ENCODE results near the gene LSAMP. TPM values are rescaled to one million over a fixed set of nuclear protein-coding genes. Genes with fewer than 3 reads are reported as not detected.

The LSAMP gene
- total and polyA plus RNA-seq, 2 of the 8 experiments (the other 6 are each of a cell fraction or from before 2014, with no cell fraction given), result 1.8 to 5.7 TPM

DNA sequence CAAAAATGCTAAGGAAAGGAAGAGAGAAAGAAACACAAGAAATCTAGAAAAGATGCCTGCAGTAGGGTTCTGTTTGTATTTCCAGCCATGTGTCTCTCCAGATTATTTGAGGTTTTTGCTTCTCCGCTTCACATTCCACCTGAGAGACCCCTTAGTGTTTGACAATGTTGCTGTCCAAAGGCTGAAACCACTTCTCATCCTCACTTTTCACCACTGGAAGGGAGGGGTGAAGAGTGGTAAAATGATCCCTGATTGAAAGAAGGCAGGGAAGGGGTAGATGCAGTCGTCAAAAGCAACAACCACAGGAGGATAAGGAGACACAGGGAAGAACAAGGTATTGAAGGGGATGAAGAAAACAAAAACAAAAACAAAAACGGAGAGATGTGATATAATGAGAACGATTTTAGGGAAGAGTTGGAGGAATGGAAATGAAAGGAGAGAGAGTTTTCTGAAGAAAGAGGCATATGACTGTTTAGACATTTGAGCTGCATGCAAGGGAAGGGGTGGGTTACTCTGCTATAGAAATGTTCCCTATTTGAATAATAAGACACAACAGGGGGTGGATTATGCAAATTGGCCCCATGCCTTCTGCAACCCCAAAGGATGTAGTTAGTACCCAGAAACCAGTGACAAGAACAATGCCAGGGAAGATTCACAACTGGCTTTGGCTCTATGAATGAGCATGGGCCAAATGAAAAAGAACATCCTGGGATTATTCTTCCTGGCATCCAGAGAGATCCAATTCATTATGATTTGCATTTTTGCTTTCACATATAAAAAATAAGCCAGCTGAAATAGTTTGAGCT lies 586.1 kb downstream of the LSAMP start (continued):
- 0 out of 2 replicates have a peak, but pooled peaks have one; percentile 32 for TF ChIP-seq ATF2 (IDR thresholded peaks at IDR 0.05; ENCODE audit: low read length)
- no peak for TF ChIP-seq PHF8 (conservative IDR thresholded peaks at IDR 0.05; ENCODE audit: low read depth, low read length)
- no peak for TF ChIP-seq SRF (IDR thresholded peaks at IDR 0.05; ENCODE audit: low read depth, low read length)
- TF ChIP-seq, protein P1, sequence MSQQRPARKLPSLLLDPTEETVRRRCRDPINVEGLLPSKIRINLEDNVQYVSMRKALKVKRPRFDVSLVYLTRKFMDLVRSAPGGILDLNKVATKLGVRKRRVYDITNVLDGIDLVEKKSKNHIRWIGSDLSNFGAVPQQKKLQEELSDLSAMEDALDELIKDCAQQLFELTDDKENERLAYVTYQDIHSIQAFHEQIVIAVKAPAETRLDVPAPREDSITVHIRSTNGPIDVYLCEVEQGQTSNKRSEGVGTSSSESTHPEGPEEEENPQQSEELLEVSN (IDR thresholded peaks at IDR 0.05), result no peak
- TF ChIP-seq RBBP5 (IDR thresholded peaks at IDR 0.05; ENCODE audit: borderline replicate concordance, low read depth, low read length), result no peak
- no peak for TF ChIP-seq RNF2 (IDR thresholded peaks at IDR 0.05; ENCODE audit: borderline replicate concordance, low read depth, low read length, missing control alignments, poor library complexity, severe bottlenecking)
- no peak for TF ChIP-seq JUND (IDR thresholded peaks at IDR 0.05; ENCODE audit: low read length)
- TF ChIP-seq FOSL1 (IDR thresholded peaks at IDR 0.05; ENCODE audit: insufficient read depth, low read depth, low read length), result no peak
- 0 out of 2 replicates have a peak, but pooled peaks have one; percentile 13 for TF ChIP-seq CREB1 (IDR thresholded peaks at IDR 0.05)
- TF ChIP-seq RFX5 (IDR thresholded peaks at IDR 0.05; ENCODE audit: borderline replicate concordance, low read depth, low read length), result no peak
- TF ChIP-seq, protein P2, sequence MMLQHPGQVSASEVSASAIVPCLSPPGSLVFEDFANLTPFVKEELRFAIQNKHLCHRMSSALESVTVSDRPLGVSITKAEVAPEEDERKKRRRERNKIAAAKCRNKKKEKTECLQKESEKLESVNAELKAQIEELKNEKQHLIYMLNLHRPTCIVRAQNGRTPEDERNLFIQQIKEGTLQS (IDR thresholded peaks at IDR 0.05; ENCODE audit: insufficient read depth, low read depth, low read length), result no peak
- no peak for TF ChIP-seq TCF12 (IDR thresholded peaks at IDR 0.05; ENCODE audit: low read depth, low read length)
- no peak for TF ChIP-seq MAFK (IDR thresholded peaks at IDR 0.05; ENCODE audit: low read depth, low read length)
- TF ChIP-seq YY1 (IDR thresholded peaks at IDR 0.05; ENCODE audit: low read depth, low read length), result peak; percentile 49; the same call in 1 of the 2 replicates

Data from H1 (cell line).